MCF 10A (cell line): ENCODE results near the gene SRGAP3. TPM values are rescaled to one million over a fixed set of nuclear protein-coding genes. Genes with fewer than 3 reads are reported as not detected.
"Not testable (repeated sequence)": the region's sequence is repeated elsewhere in the genome, so short reads cannot be mapped to it uniquely, and the experiment has no call there.

Experiments
- BruUV-seq: library from RNA; stranded (reverse); fragments of 400-500 nt; replicated peaks from 2 replicates; lab custom pipeline; 2021; lab: Mats Ljungman, UMichigan
- CTCF ChIA-PET: fragments of 300-600 bp; sonication (Branson Sonifier 250); formaldehyde crosslinking; extraction: SDS; loops from one replicate; lab custom pipeline; 2021; ENCODE audit warnings: antibody characterized with exemption, inconsistent platforms; lab: Yijun Ruan, JAX
- POLR2A ChIA-PET: fragments of 300-600, 350-650 bp; sonication (Branson Sonifier 250); formaldehyde crosslinking; extraction: SDS; loops from one replicate; lab custom pipeline; 2020; ENCODE audit warnings: antibody characterized with exemption, inconsistent platforms; lab: Yijun Ruan, JAX
- DNase-seq: peaks from one replicate; pipeline ENCODE4 v3.0.0-alpha.2; 2018; ENCODE audit not compliant: unreplicated experiment
- H3K27ac Mint-ChIP-seq: one replicate; pipeline ENCODE4 v1.8.0; 2022; ENCODE audit warnings: mild to moderate bottlenecking, low read depth, mixed read lengths; ENCODE audit not compliant: unreplicated experiment
- H3K27me3 Mint-ChIP-seq: one replicate; pipeline ENCODE4 v1.8.0; 2022; ENCODE audit warnings: mixed read lengths; ENCODE audit not compliant: insufficient read depth, unreplicated experiment
- H3K36me3 Mint-ChIP-seq: one replicate; pipeline ENCODE4 v1.8.0; 2022; ENCODE audit warnings: mild to moderate bottlenecking, moderate library complexity, mixed read lengths; ENCODE audit not compliant: insufficient read depth, unreplicated experiment
- H3K4me1 Mint-ChIP-seq: one replicate; pipeline ENCODE4 v1.8.0; 2022; ENCODE audit warnings: mixed read lengths; ENCODE audit not compliant: insufficient read depth, unreplicated experiment
- H3K4me3 Mint-ChIP-seq: one replicate; pipeline ENCODE4 v1.8.0; 2022; ENCODE audit warnings: mild to moderate bottlenecking, moderate library complexity, mixed read lengths; ENCODE audit not compliant: unreplicated experiment
- H3K9me3 Mint-ChIP-seq: one replicate; pipeline ENCODE4 v1.8.0; 2022; ENCODE audit warnings: mixed read lengths; ENCODE audit not compliant: unreplicated experiment
- CTCF ChIP-seq: fragments of 200-600 bp; IDR thresholded peaks from one replicate; pipeline ENCODE4 v1.8.0; 2022; ENCODE audit warnings: antibody characterized with exemption, mild to moderate bottlenecking; ENCODE audit not compliant: unreplicated experiment
- intact Hi-C: fragments of 100-400 bp; cut with micrococcal nuclease; formaldehyde crosslinking; loops from 2 replicates; pipeline ENCODE4 v1.14.1; 2022
- total RNA-seq: library from RNA; stranded (reverse); gene quantifications from 2 replicates; pipeline ENCODE4 v1.2.3, GENCODE V29; 2022

Gene SRGAP3
- total RNA-seq, 1 experiment from 2014 or later, result 19.8 TPM

GRCh38 chr3:9295007-9295406 lies 45.6 kb upstream of the SRGAP3 start:
- Mint-ChIP-seq H3K36me3 (no peaks in the 10 kb centered on the region), H3K27me3 (no peaks in the 10 kb centered on the region), H3K4me1 (peaks cover 5% of the 10 kb centered on the region), H3K27ac (no peak overlapping the region), H3K4me3 (no peak overlapping the region), H3K9me3 (no peaks in the 10 kb centered on the region)
- no peak for DNase-seq
- TF ChIP-seq CTCF, result no peak
- ChIA-PET CTCF (interaction anchor here (0.6 to 1.8 kb wide), 4 partner anchors 8 to 525 kb away, joined by 3 to 8 read pairs (median 5); partner anchors contain the start of gene OXTR), POLR2A (interaction anchor here (0.6 kb wide), 1 partner anchor 33 kb away, joined by 4 read pairs; no protein-coding TSS in a partner anchor)
- no TSS peak for BruUV-seq
- intact Hi-C loops, result no loop called here

DNA sequence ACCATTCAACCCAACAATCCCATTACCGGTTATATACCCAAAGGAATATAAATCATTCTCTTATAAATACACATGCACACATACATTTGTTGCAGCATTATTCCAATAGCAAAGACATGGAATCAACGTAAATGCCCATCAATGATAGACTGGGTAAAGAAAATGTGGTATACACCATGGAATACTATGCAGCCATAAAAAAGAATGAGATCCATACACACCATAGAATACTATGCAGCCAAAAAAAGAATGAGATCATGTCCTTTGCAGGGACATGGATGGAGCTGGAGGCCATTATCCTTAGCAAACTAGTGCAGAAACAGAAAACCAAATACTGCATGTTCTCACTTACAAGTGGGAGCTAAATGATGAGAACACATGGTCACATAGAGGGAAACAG lies 44.5 kb upstream of the SRGAP3 start:
- CTCF ChIA-PET, result interaction anchor here (0.6 to 1.8 kb wide), 2 partner anchors 282 to 322 kb away, joined by 3 to 8 read pairs; no protein-coding TSS in a partner anchor
- H3K9me3 Mint-ChIP-seq, H3K27me3 Mint-ChIP-seq, BruUV-seq, POLR2A ChIA-PET, intact Hi-C loops, H3K4me1 Mint-ChIP-seq, DNase-seq, H3K36me3 Mint-ChIP-seq, H3K4me3 Mint-ChIP-seq, H3K27ac Mint-ChIP-seq: not testable (repeated sequence)

- no peaks in the 10 kb centered on the region for H3K27me3 Mint-ChIP-seq
Observed at GRCh38 chr3:9293076-9293475, 43.6 kb upstream of the SRGAP3 start.

DNA sequence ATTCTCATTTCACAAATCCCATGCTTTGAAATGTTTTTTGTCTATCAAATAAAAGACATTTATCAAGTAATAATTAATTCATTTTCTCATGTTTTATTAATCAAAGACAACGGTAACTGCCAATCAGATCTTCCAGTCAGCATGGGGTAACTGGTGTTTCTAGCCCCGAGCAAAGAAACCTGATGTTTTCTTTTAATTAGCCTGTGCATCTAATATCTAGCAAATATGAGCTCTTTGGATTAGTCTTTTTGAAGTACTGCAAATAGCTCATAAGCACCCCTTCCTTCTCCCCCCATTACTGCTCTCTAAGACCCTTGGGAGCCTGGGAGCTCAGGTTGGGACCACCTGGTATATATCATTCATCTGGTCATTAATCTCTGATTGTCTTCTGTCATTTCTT lies 43.1 kb upstream of the SRGAP3 start:
- ChIA-PET CTCF (interaction anchor here (0.6 to 1.2 kb wide), 2 partner anchors 19 to 321 kb away, joined by 5 to 6 read pairs; no protein-coding TSS in a partner anchor), POLR2A (no interaction called here)
- intact Hi-C loops, result no loop called here
- Mint-ChIP-seq H3K27ac (no peak overlapping the region), H3K9me3 (no peaks in the 10 kb centered on the region), H3K27me3 (no peaks in the 10 kb centered on the region), H3K4me3 (no peak overlapping the region), H3K4me1 (no peaks in the 10 kb centered on the region), H3K36me3 (no peaks in the 10 kb centered on the region)
- no peak for TF ChIP-seq CTCF
- BruUV-seq, result no TSS peak
- no peak for DNase-seq

More at GRCh38 chr3:9293076-9293475, 43.6 kb upstream of the SRGAP3 start:
- no TSS peak for BruUV-seq
- intact Hi-C loops, result no loop called here
- CTCF ChIA-PET, result interaction anchor here (1.2 kb wide), 1 partner anchor 321 kb away, joined by 5 read pairs; no protein-coding TSS in a partner anchor
- POLR2A ChIA-PET, result no interaction called here
- TF ChIP-seq CTCF, result no peak
- H3K4me3 Mint-ChIP-seq, result no peak overlapping the region
- no peaks in the 10 kb centered on the region for H3K9me3 Mint-ChIP-seq
- no peak overlapping the region for H3K27ac Mint-ChIP-seq
- no peak for DNase-seq
- no peaks in the 10 kb centered on the region for H3K36me3 Mint-ChIP-seq
- no peaks in the 10 kb centered on the region for H3K4me1 Mint-ChIP-seq
